Cerebellar nuclear complex (tissue), 1 donor: Measurements from ENCODE around the gene WRNIP1.

Experiments used
- DNase-seq, 2 experiments: peaks; one replicate each; lab custom pipeline; 2025; lab: John Stamatoyannopoulos, UW

The WRNIP1 gene

GRCh38 chr6:2807342-2808090 is 42.3 kb downstream of the WRNIP1 start:
- no peak for DNase-seq

- no peak for DNase-seq
Observed at GRCh38 chr6:2809015-2809414, 43.8 kb downstream of the WRNIP1 start.

GRCh38 chr6:2810092-2810671 is 45.0 kb downstream of the WRNIP1 start:
- no peak for DNase-seq

DNA sequence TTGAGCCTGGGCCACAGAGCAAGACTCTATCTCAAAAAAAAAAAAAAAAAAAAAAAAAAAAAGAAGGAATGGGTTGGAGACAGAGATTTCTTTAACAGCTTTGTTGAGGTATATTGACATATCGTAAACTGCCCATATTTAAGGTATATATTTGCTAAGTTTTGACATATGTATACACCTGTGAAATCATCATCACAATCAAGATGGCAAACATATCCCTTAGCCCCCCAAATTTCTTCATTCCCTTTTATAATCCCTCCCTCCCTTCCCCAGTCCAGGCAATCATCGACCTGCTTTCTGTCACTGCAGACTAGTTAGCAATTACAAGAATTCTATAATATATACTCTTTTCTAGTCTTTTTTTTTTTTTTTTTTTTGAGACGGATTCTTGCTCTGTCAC is 47.5 kb downstream of the WRNIP1 start:
- DNase-seq, result no peak

DNA sequence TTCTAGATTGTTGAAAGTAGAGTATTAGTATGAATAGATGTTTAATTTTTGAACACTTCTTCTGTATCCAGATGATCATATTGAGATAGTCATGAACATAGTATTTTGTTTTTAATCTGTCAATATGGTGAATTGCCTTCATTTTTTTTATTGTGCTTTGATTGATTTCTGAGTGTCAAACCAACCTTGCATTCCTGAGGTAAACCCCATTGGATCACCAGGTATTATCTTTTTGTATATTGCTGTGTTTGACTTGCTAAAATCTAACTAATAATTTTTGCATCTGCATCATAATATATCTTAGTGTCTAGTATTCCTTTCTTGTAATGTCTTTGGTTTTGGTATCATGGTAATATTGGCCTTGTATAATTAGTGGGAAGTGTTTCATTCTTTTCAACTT is 51.0 kb downstream of the WRNIP1 start:
- no peak for DNase-seq

- no peak for DNase-seq
Observed at GRCh38 chr6:2817903-2818443, 52.8 kb downstream of the WRNIP1 start.

- no peak for DNase-seq
Observed at GRCh38 chr6:2818593-2818992, 53.4 kb downstream of the WRNIP1 start.

DNA sequence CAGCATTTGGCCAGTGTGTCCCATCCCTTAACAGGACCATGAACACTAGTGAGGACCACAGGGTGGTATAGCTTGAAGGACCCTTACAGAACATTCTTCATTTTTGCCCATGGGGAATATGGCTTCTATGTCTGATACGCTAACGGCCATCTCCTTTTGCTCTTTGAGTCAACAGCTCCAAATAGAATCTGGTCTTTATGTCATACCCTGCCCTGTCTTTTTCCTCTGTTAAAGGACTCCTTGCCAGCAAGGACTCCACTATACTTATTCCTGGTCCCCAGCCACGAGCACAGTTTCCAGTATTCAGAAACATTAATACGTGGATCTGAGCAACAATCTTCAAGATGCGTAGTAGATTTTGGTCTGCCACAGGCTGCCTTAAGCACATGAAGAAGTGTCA is 53.9 kb downstream of the WRNIP1 start:
- no peak for DNase-seq

GRCh38 chr6:2819978-2820377 is 54.8 kb downstream of the WRNIP1 start:
- no peak for DNase-seq

DNA sequence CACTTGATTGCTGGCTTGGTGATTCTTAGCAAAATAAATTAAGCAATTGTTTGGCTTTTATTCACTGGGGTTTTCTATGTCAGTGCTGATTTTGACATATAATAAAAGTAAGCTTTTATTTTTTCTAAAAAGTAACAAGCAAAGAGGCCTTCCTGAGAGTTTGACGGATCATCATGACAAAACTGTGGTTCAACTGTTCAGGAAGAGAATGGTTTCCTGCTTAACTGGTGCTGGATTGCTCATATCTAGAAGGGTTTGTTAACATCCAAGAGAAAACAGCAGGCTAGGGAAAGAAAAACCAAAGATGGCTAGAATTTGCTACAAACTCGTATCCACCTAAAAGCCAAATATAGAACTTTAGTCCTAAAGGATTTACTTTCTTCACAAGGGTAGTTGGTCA is 55.2 kb downstream of the WRNIP1 start:
- no peak for DNase-seq

GRCh38 chr6:2821554-2821953 is 56.4 kb downstream of the WRNIP1 start:
- DNase-seq, result no peak

DNA sequence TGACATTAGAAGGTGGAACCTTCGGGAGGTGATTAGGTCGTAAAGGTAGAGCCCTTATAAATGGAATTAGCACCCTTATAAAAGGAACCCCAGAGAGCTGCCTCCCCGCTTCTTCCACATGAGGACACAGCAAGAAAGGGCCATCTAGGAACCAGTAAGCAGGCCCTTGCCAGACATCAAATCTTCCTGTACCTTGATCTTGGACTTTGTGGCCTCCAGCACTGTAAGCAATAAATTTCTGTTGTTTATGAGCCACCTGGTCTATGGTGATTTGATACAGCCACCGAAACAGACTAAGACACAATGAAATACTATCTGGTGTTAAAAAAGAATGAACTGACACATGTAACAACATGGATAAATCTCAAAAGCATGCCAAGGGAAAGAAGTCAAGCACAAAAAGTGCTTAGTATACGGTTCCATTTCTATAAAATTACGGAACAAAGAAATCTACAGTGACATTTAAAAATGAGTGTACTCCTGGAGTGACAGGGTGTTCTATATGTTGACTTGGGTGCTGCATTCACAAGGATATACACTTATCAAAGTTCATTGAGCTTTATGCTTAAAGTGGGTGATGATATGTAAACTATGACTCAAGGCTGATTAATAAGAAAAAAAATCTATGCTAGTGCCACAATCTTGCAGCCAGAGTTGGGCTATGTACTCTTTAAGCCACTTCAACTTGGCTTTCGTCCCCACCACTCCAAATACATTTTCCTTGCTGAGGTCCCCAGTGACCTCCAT is 58.1 kb downstream of the WRNIP1 start:
- DNase-seq, result no peak

DNA sequence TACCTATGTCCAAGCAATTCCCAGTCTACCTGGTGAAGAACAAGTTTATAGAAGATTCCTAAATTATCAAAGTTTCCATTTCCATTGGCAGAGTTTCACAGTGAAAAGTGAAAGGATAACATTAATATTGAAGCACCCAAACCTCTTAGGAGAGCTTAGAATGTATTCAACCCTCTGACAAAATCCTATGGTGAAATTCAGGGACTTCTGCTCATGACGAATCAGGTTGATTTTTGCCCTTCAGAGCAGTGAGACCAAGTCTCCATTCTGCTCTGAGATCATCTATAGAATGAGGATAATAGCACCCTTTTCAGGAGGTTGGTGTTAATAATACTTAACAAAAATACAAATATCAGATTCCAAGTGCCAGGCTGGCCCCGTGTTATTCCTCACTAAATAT is 60.9 kb downstream of the WRNIP1 start:
- no peak for DNase-seq

DNA sequence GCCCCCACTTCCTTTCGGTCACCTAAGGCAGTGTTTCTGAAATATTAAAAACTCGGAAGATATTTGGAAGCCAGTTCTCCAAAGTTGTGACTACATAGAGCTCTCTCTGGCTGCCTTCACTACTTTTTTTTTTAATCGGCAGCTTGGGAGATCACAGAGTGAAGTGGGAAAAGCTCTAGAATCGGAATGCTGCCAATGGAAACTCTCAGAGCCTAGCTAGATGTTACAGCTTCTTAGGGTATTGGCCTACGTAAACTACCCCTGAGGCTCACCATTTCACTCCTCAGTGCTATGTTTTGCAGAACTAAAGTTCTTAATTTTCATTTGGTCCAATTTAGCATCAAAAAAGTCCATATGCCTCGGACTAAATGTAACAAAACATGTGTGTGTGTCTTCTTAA is 61.9 kb downstream of the WRNIP1 start:
- no peak for DNase-seq

DNA sequence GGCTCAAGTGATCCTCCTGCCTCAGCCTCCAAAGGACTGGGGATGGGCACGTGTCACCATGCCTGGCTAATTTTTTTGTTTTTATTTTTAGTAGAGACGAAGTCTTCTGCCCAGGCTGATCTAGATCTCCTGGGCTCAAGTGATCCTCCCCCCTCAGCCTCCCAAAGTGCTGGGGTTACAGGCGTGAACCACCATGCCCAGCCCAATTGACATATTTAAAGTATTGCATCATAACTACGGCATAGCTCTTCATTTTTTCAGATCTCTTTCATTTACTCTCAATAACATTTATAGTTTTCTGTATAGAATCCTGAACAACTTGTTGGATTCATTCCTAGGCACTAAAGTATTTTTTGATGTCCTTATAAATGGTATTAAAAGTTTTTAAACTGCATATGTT is 63.4 kb downstream of the WRNIP1 start:
- no peak for DNase-seq

GRCh38 chr6:2829253-2829652 is 64.1 kb downstream of the WRNIP1 start:
- no peak for DNase-seq

DNA sequence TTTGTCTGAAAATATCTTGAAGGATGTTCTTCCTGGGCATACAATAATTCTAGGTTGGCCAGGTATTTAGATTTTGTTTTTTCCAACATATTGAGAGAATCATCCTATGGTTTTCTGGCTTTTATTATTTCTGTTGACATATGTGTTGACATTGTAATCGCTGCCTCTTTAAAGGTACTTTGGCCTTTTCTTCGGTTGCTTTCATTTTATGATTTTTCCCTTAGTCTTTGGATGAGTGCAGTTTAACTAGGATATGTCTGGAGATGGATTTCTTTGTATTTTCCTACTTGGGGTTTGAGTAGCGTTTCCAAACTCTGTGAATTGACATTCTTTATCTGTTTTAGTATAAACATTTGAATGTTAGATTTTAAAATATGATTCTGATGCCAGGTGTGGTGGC is 65.0 kb downstream of the WRNIP1 start:
- DNase-seq, result no peak

DNA sequence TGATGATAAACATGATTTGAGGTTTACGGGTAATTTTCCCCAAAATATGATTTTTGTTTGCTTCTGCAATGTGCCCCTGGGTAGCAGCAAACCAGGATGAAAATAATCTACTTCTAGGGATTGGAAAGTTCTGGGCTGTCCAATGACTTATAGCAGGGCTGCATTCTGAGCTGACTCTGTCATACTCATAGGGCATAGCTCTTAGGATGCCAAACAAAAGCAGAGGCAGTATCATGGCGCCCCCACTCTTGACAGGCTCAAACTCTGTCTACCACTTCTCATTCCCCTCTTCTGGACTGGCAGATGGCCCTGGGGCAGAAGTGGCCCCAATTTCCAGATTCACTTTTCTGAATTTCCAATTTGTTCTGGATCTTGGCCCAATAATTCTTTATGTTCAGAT is 66.2 kb downstream of the WRNIP1 start:
- no peak for DNase-seq

- no peak for DNase-seq
Observed at GRCh38 chr6:2834262-2834661, 69.1 kb downstream of the WRNIP1 start.
